Upper lobe of left lung (tissue), 6 donors: ENCODE measurements around the gene NCBP3. TPM values are rescaled to one million over a fixed set of nuclear protein-coding genes. Genes with fewer than 3 reads are reported as not detected.

Source experiments
- ATAC-seq, 2 donors: fragments of 200-7000 bp; cut with Tn5 transposase; one replicate each; pipeline ENCODE4 v1.9.1; 2022; ENCODE audit warnings: mild to moderate bottlenecking in 2 of 2, moderate library complexity in 2 of 2; ENCODE audit not compliant: low FRiP score in 2 of 2
- DNase-seq, 2 donors: peaks; one replicate each; pipeline ENCODE4 v3.0.0-alpha.2; 2019 to 2020
- H3K27ac ChIP-seq, 4 donors: fragments of 200-600 bp; sonication (generic); one replicate each; pipeline ENCODE4 v1.5.1; 2016 to 2019
- H3K27me3 ChIP-seq, 4 donors: fragments of 200-600 bp; sonication (generic); one replicate each; pipeline ENCODE4 v1.5.1; 2017 to 2019
- H3K36me3 ChIP-seq, 4 donors: fragments of 200-600 bp; sonication (generic); one replicate each; pipeline ENCODE4 v1.5.1; 2016 to 2019
- H3K4me1 ChIP-seq, 4 donors: fragments of 200-600 bp; sonication (generic); one replicate each; pipeline ENCODE4 v1.5.1; 2018 to 2019
- H3K4me3 ChIP-seq, 4 donors: fragments of 200-600 bp; sonication (generic); one replicate each; pipeline ENCODE4 v1.5.1; 2017 to 2019; ENCODE audit warnings: mild to moderate bottlenecking in 2 of 4, moderate library complexity in 1 of 4
- H3K9me3 ChIP-seq, 4 donors: fragments of 200-600 bp; sonication (generic); one replicate each; pipeline ENCODE4 v1.5.1; 2018 to 2019
- EP300 ChIP-seq, 4 donors: sonication (generic); formaldehyde crosslinking; IDR thresholded peaks; one replicate each; pipeline ENCODE4 v1.5.1; 2017; ENCODE audit warnings: antibody characterized with exemption in 4 of 4, control low read depth in 2 of 4
- POLR2A ChIP-seq, 4 donors: fragments of 450-650 bp; IDR thresholded peaks; one replicate each; pipeline ENCODE4 v1.5.1; 2016 to 2017; ENCODE audit warnings: antibody characterized with exemption in 4 of 4, mild to moderate bottlenecking in 2 of 4
- POLR2AphosphoS5 ChIP-seq, 2 donors: sonication (generic); formaldehyde crosslinking; IDR thresholded peaks; one replicate each; pipeline ENCODE4 v1.5.1; 2017; ENCODE audit warnings: antibody characterized with exemption in 2 of 2
- WGBS, 2 donors: methylation state at CpG; one replicate each; pipeline ENCODE4 v1.1.5; 2017 to 2018; 5-methylcytosine and 5-hydroxymethylcytosine counted together
- total RNA-seq, 6 donors: library from RNA; depleted of rRNA in 4 of 6; stranded (reverse); fragments of >200 nt in 4 of 6; gene quantifications; one replicate each; pipeline versions ENCODE4 v1.1.0 to v1.2.1, GENCODE V29; 2016 to 2021
- TF ChIP-seq, protein P1 (sequence below), 6 experiments: fragments of 450-650 bp in 4 of 6; fragments of 200-600 bp in 2 of 6; sonication (generic) in 2 of 6; IDR thresholded peaks; one replicate each; pipeline ENCODE4 v1.5.1; 2016 to 2019; ENCODE audit warnings: antibody characterized with exemption in 6 of 6
- donor health status: DM: no; HTN: no; CAD: no; lungs with moderate emphysema.
- donor health status: DM: no; HTN: yes; CAD: no; lungs with severe emphysema.

The NCBP3 gene
- total RNA-seq, 6 donors from 2014 or later = 17.3 to 43.0 (median 32.5) TPM

DNA sequence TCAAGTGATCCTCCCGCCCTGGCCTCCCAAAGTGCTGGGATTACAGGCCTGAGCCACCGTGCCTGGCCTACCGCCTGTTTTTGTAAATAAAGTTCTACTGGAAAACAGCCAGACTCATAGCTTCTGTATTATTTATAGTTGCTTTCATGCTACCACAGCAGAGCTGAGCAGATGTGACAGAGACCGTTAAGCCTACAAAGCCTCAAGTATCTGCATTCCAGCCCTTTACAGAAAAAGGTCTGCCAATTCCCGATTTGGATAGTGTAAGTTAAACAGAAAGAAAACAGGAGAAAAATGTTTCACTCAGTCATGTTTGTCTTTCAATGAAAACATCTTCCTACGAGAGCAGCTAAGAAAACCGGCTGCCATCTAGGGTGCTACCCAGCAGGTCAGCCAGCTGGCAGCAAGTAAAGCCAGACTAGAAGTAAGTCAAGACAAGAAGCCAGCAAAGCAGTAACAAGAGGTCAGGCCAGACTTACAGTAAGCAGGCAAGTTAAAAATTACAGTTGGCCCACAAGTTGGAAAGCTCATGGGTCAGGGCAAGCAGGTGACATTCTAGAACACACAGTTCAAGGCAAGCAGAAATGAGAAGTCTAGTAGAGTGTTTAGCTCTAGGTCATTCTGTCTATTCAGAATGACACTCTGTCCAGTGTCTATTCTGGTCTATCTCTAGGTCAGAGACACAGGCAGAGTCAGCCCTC is 17.7 kb downstream of the NCBP3 start:
- Histone ChIP-seq H3K27me3 (no peaks in the 10 kb centered on the region), H3K4me1 (no peaks in the 10 kb centered on the region), H3K9me3 (no peaks in the 10 kb centered on the region), H3K27ac (peak overlapping the region in 1 of 4 donors; percentile 30), H3K36me3 (peaks cover 29 to 75% (median 52%) of the 10 kb centered on the region in 4 donors), H3K4me3 (no peak overlapping the region)
- TF ChIP-seq POLR2AphosphoS5 (IDR thresholded peaks at IDR 0.05) (no peak), EP300 (IDR thresholded peaks at IDR 0.05) (no peak), POLR2A (IDR thresholded peaks at IDR 0.05) (no peak)
- TF ChIP-seq, protein P1, sequence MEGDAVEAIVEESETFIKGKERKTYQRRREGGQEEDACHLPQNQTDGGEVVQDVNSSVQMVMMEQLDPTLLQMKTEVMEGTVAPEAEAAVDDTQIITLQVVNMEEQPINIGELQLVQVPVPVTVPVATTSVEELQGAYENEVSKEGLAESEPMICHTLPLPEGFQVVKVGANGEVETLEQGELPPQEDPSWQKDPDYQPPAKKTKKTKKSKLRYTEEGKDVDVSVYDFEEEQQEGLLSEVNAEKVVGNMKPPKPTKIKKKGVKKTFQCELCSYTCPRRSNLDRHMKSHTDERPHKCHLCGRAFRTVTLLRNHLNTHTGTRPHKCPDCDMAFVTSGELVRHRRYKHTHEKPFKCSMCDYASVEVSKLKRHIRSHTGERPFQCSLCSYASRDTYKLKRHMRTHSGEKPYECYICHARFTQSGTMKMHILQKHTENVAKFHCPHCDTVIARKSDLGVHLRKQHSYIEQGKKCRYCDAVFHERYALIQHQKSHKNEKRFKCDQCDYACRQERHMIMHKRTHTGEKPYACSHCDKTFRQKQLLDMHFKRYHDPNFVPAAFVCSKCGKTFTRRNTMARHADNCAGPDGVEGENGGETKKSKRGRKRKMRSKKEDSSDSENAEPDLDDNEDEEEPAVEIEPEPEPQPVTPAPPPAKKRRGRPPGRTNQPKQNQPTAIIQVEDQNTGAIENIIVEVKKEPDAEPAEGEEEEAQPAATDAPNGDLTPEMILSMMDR (IDR thresholded peaks at IDR 0.05) = no peak
- no peak for DNase-seq
- WGBS, 2 donors = 69 to 76% methylated on average over 7 of the region's 7 CpGs
- no peak for ATAC-seq

DNA sequence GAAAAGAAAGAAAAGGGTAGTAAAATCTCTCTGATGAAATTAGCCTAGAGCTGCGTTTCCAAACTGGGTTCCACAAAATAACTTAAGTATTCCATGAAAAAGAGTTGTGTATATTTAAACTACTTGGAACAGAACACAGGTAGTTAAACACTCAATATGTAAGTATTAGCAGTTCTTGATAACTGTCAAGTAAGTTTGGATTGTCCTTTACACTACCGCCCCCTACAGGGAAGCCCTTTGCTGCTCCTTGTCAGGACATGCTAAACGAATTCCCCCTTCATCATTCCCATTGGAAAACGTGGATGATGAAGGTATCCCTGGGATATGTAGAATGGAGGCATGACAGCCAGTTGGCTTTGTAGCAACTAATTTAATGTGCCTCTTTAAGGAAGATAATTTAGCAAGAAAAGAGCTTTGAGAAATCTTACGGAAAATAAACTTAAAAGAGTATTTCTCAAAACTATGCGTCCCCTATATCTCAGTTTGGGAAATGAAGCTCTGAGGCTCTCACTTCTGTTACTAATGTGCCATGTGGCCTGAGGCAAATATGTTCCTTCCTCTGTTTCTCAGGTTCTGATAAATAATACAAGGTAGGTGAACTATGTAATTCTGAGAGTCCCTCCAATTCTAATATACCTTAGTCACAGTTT is 18.8 kb downstream of the NCBP3 start:
- no peaks in the 10 kb centered on the region for H3K27me3 ChIP-seq
- H3K27ac ChIP-seq = no peak overlapping the region
- 57% methylated on average over 6 of the region's 6 CpGs for WGBS, 2 donors
- no peaks in the 10 kb centered on the region for H3K4me1 ChIP-seq
- no peak for ATAC-seq
- TF ChIP-seq POLR2AphosphoS5 (IDR thresholded peaks at IDR 0.05) (no peak), EP300 (IDR thresholded peaks at IDR 0.05) (no peak), POLR2A (IDR thresholded peaks at IDR 0.05) (no peak)
- TF ChIP-seq, protein P1 (IDR thresholded peaks at IDR 0.05) = peak in 5 of 6 experiments; percentile 44 to 68 (median 64)
- H3K4me3 ChIP-seq = no peak overlapping the region
- no peaks in the 10 kb centered on the region for H3K9me3 ChIP-seq
- H3K36me3 ChIP-seq = peaks cover 30 to 80% (median 54%) of the 10 kb centered on the region in 4 donors
- DNase-seq = peak in 1 of 2 donors; percentile 70

DNA sequence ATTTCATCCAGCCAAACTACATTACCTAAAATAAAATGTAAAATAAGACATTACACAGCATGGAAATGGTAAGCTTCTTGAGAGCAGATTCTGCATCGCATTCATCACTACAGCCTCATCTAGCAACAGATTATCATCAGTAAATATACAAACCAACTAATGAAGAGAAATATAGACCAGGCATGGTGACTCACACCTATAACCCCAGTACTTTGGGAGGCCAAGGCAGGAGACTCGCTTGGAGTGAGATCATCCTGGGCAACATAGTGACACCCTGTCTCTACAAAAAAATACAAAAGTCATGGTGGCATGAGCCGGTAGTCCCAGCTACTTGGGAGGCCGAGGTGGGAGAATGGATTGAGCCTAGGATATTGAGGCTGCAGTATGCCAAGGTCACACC is 19.9 kb downstream of the NCBP3 start:
- Histone ChIP-seq H3K4me1 (no peaks in the 10 kb centered on the region), H3K4me3 (no peak overlapping the region), H3K9me3 (no peaks in the 10 kb centered on the region), H3K27me3 (no peaks in the 10 kb centered on the region), H3K27ac (no peak overlapping the region), H3K36me3 (peaks cover 39 to 90% (median 62%) of the 10 kb centered on the region in 4 donors)
- ATAC-seq = no peak
- TF ChIP-seq EP300 (IDR thresholded peaks at IDR 0.05) (no peak), POLR2AphosphoS5 (IDR thresholded peaks at IDR 0.05) (no peak), POLR2A (IDR thresholded peaks at IDR 0.05) (no peak)
- TF ChIP-seq, protein P1 (IDR thresholded peaks at IDR 0.05) = no peak
- DNase-seq = no peak
- 93 to 95% methylated on average over 4 of the region's 4 CpGs for WGBS, 2 donors

DNA sequence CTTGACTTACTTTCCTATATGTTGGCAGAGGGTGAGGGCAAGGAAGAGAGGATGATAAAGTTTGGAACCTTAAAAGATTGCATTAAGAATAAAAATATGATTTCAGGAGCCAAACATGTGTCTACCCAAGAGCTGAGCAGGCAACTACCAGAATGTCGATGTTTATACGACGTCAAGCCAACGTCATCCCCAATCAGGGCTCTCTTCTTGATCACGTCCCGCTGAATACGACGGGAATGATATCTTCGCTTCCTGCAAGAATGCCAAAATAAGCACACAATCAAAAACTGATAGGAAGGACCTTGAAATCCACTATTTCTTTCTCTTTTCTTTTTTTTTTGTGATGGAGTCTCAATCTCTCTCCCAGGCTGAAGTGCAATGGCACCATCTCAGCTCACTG is 24.9 kb downstream of the NCBP3 start:
- Histone ChIP-seq H3K4me1 (no peaks in the 10 kb centered on the region), H3K36me3 (peaks cover 44 to 99% (median 75%) of the 10 kb centered on the region in 4 donors), H3K4me3 (no peak overlapping the region), H3K27ac (no peak overlapping the region), H3K27me3 (no peaks in the 10 kb centered on the region), H3K9me3 (no peaks in the 10 kb centered on the region)
- 95 to 97% methylated on average over 9 of the region's 9 CpGs for WGBS, 2 donors
- DNase-seq = no peak
- TF ChIP-seq, protein P1 (IDR thresholded peaks at IDR 0.05) = no peak
- TF ChIP-seq POLR2A (IDR thresholded peaks at IDR 0.05) = no peak
- no peak for TF ChIP-seq POLR2AphosphoS5 (IDR thresholded peaks at IDR 0.05)
- no peak for ATAC-seq
